ENCODE measurements around the gene SDR42E2. TPM values are rescaled to one million over a fixed set of nuclear protein-coding genes. Genes with fewer than 3 reads are reported as not detected.

The SDR42E2 gene
- total and polyA plus RNA-seq, 7 experiments from 2014 or later = 0.07 to 1.6 (median 0.81) TPM; not detected in 1

DNA sequence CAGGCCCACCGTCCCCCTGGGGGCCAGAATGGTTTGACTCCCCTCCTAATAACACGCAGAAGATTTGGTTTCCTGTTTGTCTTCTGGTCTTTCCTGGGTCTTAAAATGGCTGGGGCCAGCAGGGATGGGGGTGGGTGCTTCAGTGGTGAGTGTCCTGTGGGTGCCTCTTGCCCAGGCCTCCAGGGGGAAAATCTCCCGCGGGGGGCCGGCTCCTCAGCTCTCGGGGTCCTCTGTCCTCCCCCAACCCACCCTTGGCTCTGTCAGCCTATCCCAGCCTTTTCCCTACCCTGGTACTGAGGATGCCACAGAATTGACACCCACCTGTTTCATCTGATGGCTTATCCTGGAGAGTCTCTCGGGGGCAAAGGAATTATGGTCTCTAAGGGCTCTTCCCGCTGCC, 23.8 kb upstream of the SDR42E2 start:
- Histone ChIP-seq H3K4me3 (ENCODE audit: low read length) (no peak overlapping the region), H3K27me3 (ENCODE audit: control insufficient read depth in 2 of 2, insufficient read depth in 2 of 2, low read length in 2 of 2) (no peaks in the 10 kb centered on the region), H3K9me3 (ENCODE audit: control insufficient read depth in 2 of 3, low read length in 3 of 3) (no peaks in the 10 kb centered on the region), H3K27ac (ENCODE audit: low read depth, low read length) (no peak overlapping the region), H3K36me3 (ENCODE audit: control insufficient read depth in 2 of 3, insufficient read depth in 3 of 3, low read length in 3 of 3) (no peaks in the 10 kb centered on the region), H3K4me1 (ENCODE audit: control insufficient read depth in 2 of 2, insufficient read depth in 2 of 2, low read length in 2 of 2) (no peaks in the 10 kb centered on the region)
- ChIA-PET POLR2A (no interaction called here), CTCF (no interaction called here)
- no peak overlapping the region for H3K27ac Mint-ChIP-seq
- ATAC-seq = no peak
- H3K27me3 Mint-ChIP-seq = peaks cover 0 to 7% (median 0%) of the 10 kb centered on the region in 5 donors
- H3K36me3 Mint-ChIP-seq = no peaks in the 10 kb centered on the region
- intact Hi-C loops (cut with micrococcal nuclease) = no loop called here
- no peaks in the 10 kb centered on the region for H3K9me3 Mint-ChIP-seq
- no peak for DNase-seq
- no peak overlapping the region for H3K4me3 Mint-ChIP-seq
- H3K4me1 Mint-ChIP-seq = no peaks in the 10 kb centered on the region

DNA sequence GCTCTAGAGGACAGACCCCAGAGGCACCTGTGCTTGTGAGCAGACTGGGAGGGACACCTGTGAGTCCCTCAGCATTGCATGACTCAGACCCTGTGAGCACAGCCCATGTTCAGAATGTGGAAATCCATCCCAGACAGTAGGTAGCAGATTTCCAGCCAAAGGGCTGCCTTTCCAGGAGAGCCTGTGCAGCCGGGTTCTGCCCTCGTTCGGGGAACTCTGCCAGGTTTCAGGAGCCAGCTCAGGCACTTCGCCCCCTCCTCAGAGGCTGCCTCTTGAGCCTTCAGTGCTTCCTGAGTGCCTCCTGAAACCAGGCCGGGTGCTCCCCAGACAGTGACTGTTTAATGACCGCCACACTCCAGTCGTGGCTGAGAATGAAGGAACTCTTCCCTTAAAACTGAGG, 23.3 kb upstream of the SDR42E2 start:
- ATAC-seq (no peak), DNase-seq (no peak)
- H3K36me3 ChIP-seq (ENCODE audit: control insufficient read depth in 2 of 3, insufficient read depth in 3 of 3, low read length in 3 of 3) = no peaks in the 10 kb centered on the region
- no peak overlapping the region for H3K27ac Mint-ChIP-seq
- no peak overlapping the region for H3K4me3 ChIP-seq (ENCODE audit: low read length)
- H3K9me3 ChIP-seq (ENCODE audit: control insufficient read depth in 2 of 3, low read length in 3 of 3) = no peaks in the 10 kb centered on the region
- ChIA-PET CTCF (no interaction called here), POLR2A (no interaction called here)
- H3K4me1 Mint-ChIP-seq = no peaks in the 10 kb centered on the region
- H3K4me1 ChIP-seq (ENCODE audit: control insufficient read depth in 2 of 2, insufficient read depth in 2 of 2, low read length in 2 of 2) = no peaks in the 10 kb centered on the region
- H3K27ac ChIP-seq (ENCODE audit: low read depth, low read length) = no peak overlapping the region
- H3K27me3 ChIP-seq (ENCODE audit: control insufficient read depth in 2 of 2, insufficient read depth in 2 of 2, low read length in 2 of 2) = no peaks in the 10 kb centered on the region
- no peaks in the 10 kb centered on the region for H3K36me3 Mint-ChIP-seq
- H3K4me3 Mint-ChIP-seq = no peak overlapping the region
- intact Hi-C loops (cut with micrococcal nuclease) = no loop called here
- H3K27me3 Mint-ChIP-seq = peaks cover 0 to 7% (median 0%) of the 10 kb centered on the region in 5 donors
- no peaks in the 10 kb centered on the region for H3K9me3 Mint-ChIP-seq

DNA sequence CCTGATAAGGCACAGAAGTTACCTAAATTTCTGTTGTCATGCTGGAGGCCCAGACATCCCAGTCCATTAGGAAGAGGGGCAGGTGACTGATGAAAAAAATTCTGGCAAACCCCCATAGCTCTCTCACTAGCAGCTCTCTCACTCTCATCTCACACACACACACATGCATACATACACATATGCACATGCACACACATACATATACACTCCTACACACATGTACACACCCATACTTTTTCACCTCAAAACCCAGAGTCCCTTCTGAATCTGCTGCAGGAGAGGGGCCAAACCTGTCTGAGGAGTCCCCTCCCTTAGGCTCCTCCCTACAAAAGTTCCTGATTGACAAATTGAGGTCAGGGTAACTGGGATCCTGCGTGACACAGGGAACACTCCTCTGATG, 22.6 kb upstream of the SDR42E2 start:
- no peaks in the 10 kb centered on the region for H3K36me3 Mint-ChIP-seq
- Histone ChIP-seq H3K4me1 (ENCODE audit: control insufficient read depth in 2 of 2, insufficient read depth in 2 of 2, low read length in 2 of 2) (no peaks in the 10 kb centered on the region), H3K27ac (ENCODE audit: low read depth, low read length) (no peak overlapping the region), H3K4me3 (ENCODE audit: low read length) (no peak overlapping the region), H3K36me3 (ENCODE audit: control insufficient read depth in 2 of 3, insufficient read depth in 3 of 3, low read length in 3 of 3) (no peaks in the 10 kb centered on the region), H3K9me3 (ENCODE audit: control insufficient read depth in 2 of 3, low read length in 3 of 3) (no peaks in the 10 kb centered on the region), H3K27me3 (ENCODE audit: control insufficient read depth in 2 of 2, insufficient read depth in 2 of 2, low read length in 2 of 2) (no peaks in the 10 kb centered on the region)
- DNase-seq (no peak), ATAC-seq (no peak)
- no peaks in the 10 kb centered on the region for H3K9me3 Mint-ChIP-seq
- no peak overlapping the region for H3K27ac Mint-ChIP-seq
- no peak overlapping the region for H3K4me3 Mint-ChIP-seq
- intact Hi-C loops (cut with micrococcal nuclease) = no loop called here
- H3K27me3 Mint-ChIP-seq = peaks cover 0 to 11% (median 3%) of the 10 kb centered on the region in 5 donors
- H3K4me1 Mint-ChIP-seq = no peaks in the 10 kb centered on the region
- POLR2A ChIA-PET = no interaction called here
- CTCF ChIA-PET = no interaction called here

DNA sequence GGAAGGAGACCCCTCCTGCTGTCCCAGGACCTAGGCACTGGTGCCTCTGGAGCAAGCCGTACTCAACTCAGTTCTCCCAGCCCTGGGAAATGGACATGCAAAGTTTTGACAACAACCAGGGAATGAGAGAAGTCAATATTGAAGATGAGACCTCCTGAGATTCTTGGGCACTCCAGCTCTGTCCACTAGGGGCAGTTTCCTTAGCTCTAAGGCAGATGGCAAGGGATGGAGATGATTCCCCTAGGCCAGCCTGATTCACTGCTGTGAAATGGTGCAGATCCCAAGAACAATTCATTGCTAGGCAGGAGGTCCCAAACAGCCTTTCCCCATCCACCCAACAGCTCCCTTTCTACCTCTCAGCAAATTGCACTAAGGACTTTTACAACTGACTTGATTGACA, 20.5 kb upstream of the SDR42E2 start:
- ChIA-PET POLR2A (no interaction called here), CTCF (no interaction called here)
- Histone ChIP-seq H3K9me3 (ENCODE audit: control insufficient read depth in 2 of 3, low read length in 3 of 3) (no peaks in the 10 kb centered on the region), H3K4me3 (ENCODE audit: low read length) (no peak overlapping the region), H3K27me3 (ENCODE audit: control insufficient read depth in 2 of 2, insufficient read depth in 2 of 2, low read length in 2 of 2) (no peaks in the 10 kb centered on the region), H3K4me1 (ENCODE audit: control insufficient read depth in 2 of 2, insufficient read depth in 2 of 2, low read length in 2 of 2) (no peaks in the 10 kb centered on the region), H3K36me3 (ENCODE audit: control insufficient read depth in 2 of 3, insufficient read depth in 3 of 3, low read length in 3 of 3) (no peaks in the 10 kb centered on the region), H3K27ac (ENCODE audit: low read depth, low read length) (no peak overlapping the region)
- intact Hi-C loops (cut with micrococcal nuclease) = no loop called here
- ATAC-seq (no peak), DNase-seq (no peak)
- H3K36me3 Mint-ChIP-seq = no peaks in the 10 kb centered on the region
- no peak overlapping the region for H3K27ac Mint-ChIP-seq
- H3K9me3 Mint-ChIP-seq = no peaks in the 10 kb centered on the region
- H3K27me3 Mint-ChIP-seq = peaks cover 0 to 8% (median 0%) of the 10 kb centered on the region in 5 donors
- H3K4me1 Mint-ChIP-seq = no peaks in the 10 kb centered on the region
- no peak overlapping the region for H3K4me3 Mint-ChIP-seq

DNA sequence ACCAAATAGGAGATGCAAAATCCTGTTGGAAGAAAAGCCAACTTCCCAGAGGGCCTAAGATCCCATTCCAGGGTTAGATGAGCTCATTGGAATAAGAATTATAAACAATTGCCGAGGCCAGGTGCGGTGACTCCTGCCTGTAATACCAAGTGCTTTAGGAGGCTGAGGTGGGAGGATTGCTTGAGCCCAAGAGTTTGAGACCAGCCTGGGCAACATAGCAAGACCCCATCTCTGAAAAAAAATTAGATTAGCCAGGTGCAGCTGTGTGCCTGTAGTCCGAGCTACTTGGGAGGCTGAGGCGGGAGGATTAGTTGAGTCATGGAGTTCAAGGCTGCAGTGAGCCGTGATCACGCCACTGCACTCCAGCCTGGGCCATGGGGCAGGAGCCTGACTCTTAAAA, 17.8 kb upstream of the SDR42E2 start:
- DNase-seq = no peak
- no peaks in the 10 kb centered on the region for H3K27me3 ChIP-seq (ENCODE audit: control insufficient read depth in 2 of 2, insufficient read depth in 2 of 2, low read length in 2 of 2)
- H3K4me1 ChIP-seq (ENCODE audit: control insufficient read depth in 2 of 2, insufficient read depth in 2 of 2, low read length in 2 of 2) = no peaks in the 10 kb centered on the region
- Mint-ChIP-seq H3K27me3 (peaks cover 0 to 8% (median 0%) of the 10 kb centered on the region in 5 donors), H3K9me3 (no peaks in the 10 kb centered on the region), H3K4me1 (no peaks in the 10 kb centered on the region), H3K36me3 (no peaks in the 10 kb centered on the region), H3K4me3 (no peak overlapping the region), H3K27ac (no peak overlapping the region)
- intact Hi-C loops (cut with micrococcal nuclease) = no loop called here
- no peak overlapping the region for H3K27ac ChIP-seq (ENCODE audit: low read depth, low read length)
- no peak overlapping the region for H3K4me3 ChIP-seq (ENCODE audit: low read length)
- no peaks in the 10 kb centered on the region for H3K9me3 ChIP-seq (ENCODE audit: control insufficient read depth in 2 of 3, low read length in 3 of 3)
- no peak for ATAC-seq
- no peaks in the 10 kb centered on the region for H3K36me3 ChIP-seq (ENCODE audit: control insufficient read depth in 2 of 3, insufficient read depth in 3 of 3, low read length in 3 of 3)
- POLR2A ChIA-PET = no interaction called here
- CTCF ChIA-PET = no interaction called here

DNA sequence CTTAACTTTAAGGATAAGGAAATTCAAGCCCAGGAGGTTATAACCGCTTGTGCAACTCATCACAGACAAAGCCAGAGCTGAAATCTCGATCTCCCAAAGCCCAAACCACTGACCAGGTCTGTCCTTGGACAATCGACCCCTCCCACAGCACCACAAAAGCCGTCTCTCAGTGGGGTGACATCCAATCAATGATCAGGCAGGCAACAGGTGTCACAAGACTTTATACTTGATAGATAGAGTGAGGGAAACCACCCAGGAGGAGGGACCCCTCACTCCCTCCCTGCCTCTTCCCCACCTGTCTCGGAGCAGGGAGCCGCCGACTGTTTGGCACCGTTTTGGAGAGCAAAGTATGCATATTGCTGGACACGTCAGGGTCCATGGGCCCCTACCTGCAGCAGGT, 14.5 kb upstream of the SDR42E2 start:
- ATAC-seq (no peak), DNase-seq (no peak)
- H3K27ac ChIP-seq (ENCODE audit: low read depth, low read length) = no peak overlapping the region
- ChIA-PET CTCF (interaction anchor here (0.7 kb wide), 1 partner anchor 56 kb away, joined by 3 read pairs; no protein-coding TSS in a partner anchor), POLR2A (no interaction called here)
- intact Hi-C loops (cut with micrococcal nuclease) = no loop called here
- Mint-ChIP-seq H3K4me3 (no peak overlapping the region), H3K27ac (no peak overlapping the region), H3K4me1 (peaks cover 0 to 2% (median 0%) of the 10 kb centered on the region in 7 donors), H3K27me3 (peaks cover 0 to 5% (median 0%) of the 10 kb centered on the region in 5 donors), H3K9me3 (no peaks in the 10 kb centered on the region), H3K36me3 (no peaks in the 10 kb centered on the region)
- no peaks in the 10 kb centered on the region for H3K36me3 ChIP-seq (ENCODE audit: control insufficient read depth in 2 of 3, insufficient read depth in 3 of 3, low read length in 3 of 3)
- H3K4me1 ChIP-seq (ENCODE audit: control insufficient read depth in 2 of 2, insufficient read depth in 2 of 2, low read length in 2 of 2) = no peaks in the 10 kb centered on the region
- no peak overlapping the region for H3K4me3 ChIP-seq (ENCODE audit: low read length)
- H3K9me3 ChIP-seq (ENCODE audit: control insufficient read depth in 2 of 3, low read length in 3 of 3) = no peaks in the 10 kb centered on the region
- H3K27me3 ChIP-seq (ENCODE audit: control insufficient read depth in 2 of 2, insufficient read depth in 2 of 2, low read length in 2 of 2) = no peaks in the 10 kb centered on the region

DNA sequence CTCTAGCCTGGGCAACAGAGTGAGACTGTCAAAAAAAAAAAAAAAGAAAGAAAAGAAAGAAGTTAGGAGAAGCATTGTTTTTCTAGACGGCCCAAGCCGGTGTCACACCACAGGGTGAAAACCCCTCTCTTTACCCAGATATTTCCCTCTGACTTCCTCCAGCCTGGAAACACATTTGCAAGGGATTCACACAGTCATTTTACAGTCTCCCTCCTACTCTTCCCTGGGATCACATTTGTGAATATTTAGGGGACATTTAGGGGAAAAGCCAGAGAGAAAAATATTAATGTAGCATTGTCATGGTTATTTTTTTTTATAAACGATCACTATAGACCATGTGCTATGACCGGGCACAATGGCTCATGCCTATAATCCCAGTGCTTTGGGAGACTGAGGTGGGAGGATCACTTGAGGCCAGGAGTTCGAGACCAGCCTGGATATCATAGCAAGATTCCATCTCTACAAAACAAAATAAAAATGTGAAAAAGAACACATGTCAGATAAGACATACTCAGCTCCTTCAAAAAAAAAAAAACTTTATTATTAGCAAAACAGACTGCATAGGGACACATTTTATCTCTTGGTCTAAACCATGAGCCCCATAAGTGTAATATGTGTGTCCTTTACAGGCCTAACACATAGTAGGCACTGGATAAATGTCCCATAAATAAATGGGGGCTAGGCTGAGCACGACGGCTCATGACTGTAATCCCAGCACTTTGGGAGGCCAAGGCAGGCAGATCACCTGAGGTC, 10.9 kb upstream of the SDR42E2 start:
- no peak overlapping the region for H3K27ac ChIP-seq (ENCODE audit: low read depth, low read length)
- ChIA-PET POLR2A (no interaction called here), CTCF (no interaction called here)
- ATAC-seq = no peak
- H3K9me3 ChIP-seq (ENCODE audit: control insufficient read depth in 2 of 3, low read length in 3 of 3) = no peaks in the 10 kb centered on the region
- Mint-ChIP-seq H3K4me3 (no peak overlapping the region), H3K36me3 (peaks cover 0 to 5% (median 0%) of the 10 kb centered on the region in 5 donors), H3K27me3 (peaks cover 0 to 6% (median 0%) of the 10 kb centered on the region in 5 donors), H3K4me1 (peaks cover 0 to 2% (median 0%) of the 10 kb centered on the region in 7 donors), H3K27ac (no peak overlapping the region), H3K9me3 (peaks cover 0 to 1% (median 0%) of the 10 kb centered on the region in 11 donors)
- intact Hi-C loops (cut with micrococcal nuclease) = no loop called here
- H3K36me3 ChIP-seq (ENCODE audit: control insufficient read depth in 2 of 3, insufficient read depth in 3 of 3, low read length in 3 of 3) = no peaks in the 10 kb centered on the region
- H3K4me3 ChIP-seq (ENCODE audit: low read length) = no peak overlapping the region
- DNase-seq = no peak
- H3K27me3 ChIP-seq (ENCODE audit: control insufficient read depth in 2 of 2, insufficient read depth in 2 of 2, low read length in 2 of 2) = no peaks in the 10 kb centered on the region
- H3K4me1 ChIP-seq (ENCODE audit: control insufficient read depth in 2 of 2, insufficient read depth in 2 of 2, low read length in 2 of 2) = no peaks in the 10 kb centered on the region
